HG03139 (cell line): ENCODE measurements around the gene SH3BGR.

Experiments
- ATAC-seq: cut with Tn5 transposase; IDR thresholded peaks from one replicate; pipeline ENCODE4 v1.9.1; 2021; ENCODE audit not compliant: unreplicated experiment

SH3BGR gene

GRCh38 chr21:39454949-39455668, 3.3 kb downstream of the SH3BGR start:
- ATAC-seq: no peak

- no peak for ATAC-seq
Measured at GRCh38 chr21:39456665-39457064, 4.9 kb downstream of the SH3BGR start.

GRCh38 chr21:39461419-39461818, 9.6 kb downstream of the SH3BGR start:
- ATAC-seq: peak; percentile 92

- ATAC-seq: no peak
Measured at GRCh38 chr21:39463308-39463707, 11.5 kb downstream of the SH3BGR start.

- no peak for ATAC-seq
Measured at GRCh38 chr21:39466584-39466983, 14.8 kb downstream of the SH3BGR start.

- no peak for ATAC-seq
Measured at GRCh38 chr21:39467746-39468145, 16.0 kb downstream of the SH3BGR start.

- no peak for ATAC-seq
Measured at GRCh38 chr21:39468559-39468958, 16.8 kb downstream of the SH3BGR start.

- ATAC-seq: no peak
Measured at GRCh38 chr21:39471598-39471997, 19.8 kb downstream of the SH3BGR start.

GRCh38 chr21:39472786-39473185, 21.0 kb downstream of the SH3BGR start:
- ATAC-seq: no peak

GRCh38 chr21:39474611-39475010, 22.8 kb downstream of the SH3BGR start:
- ATAC-seq: no peak

- no peak for ATAC-seq
Measured at GRCh38 chr21:39479164-39479813, 27.5 kb downstream of the SH3BGR start.

- no peak for ATAC-seq
Measured at GRCh38 chr21:39479814-39480182, 28.0 kb downstream of the SH3BGR start.

- ATAC-seq: no peak
Measured at GRCh38 chr21:39480271-39480670, 28.5 kb downstream of the SH3BGR start.

- ATAC-seq: no peak
Measured at GRCh38 chr21:39481886-39482285, 30.1 kb downstream of the SH3BGR start.

- ATAC-seq: no peak
Measured at GRCh38 chr21:39483917-39484316, 32.1 kb downstream of the SH3BGR start.

- no peak for ATAC-seq
Measured at GRCh38 chr21:39484711-39485276, 33.0 kb downstream of the SH3BGR start.

GRCh38 chr21:39489380-39489924, 37.7 kb downstream of the SH3BGR start:
- no peak for ATAC-seq

GRCh38 chr21:39499156-39499555, 47.4 kb downstream of the SH3BGR start:
- ATAC-seq: no peak

GRCh38 chr21:39502631-39503030, 50.9 kb downstream of the SH3BGR start:
- no peak for ATAC-seq

- no peak for ATAC-seq
Measured at GRCh38 chr21:39503123-39503762, 51.5 kb downstream of the SH3BGR start.

- no peak for ATAC-seq
Measured at GRCh38 chr21:39504230-39504629, 52.5 kb downstream of the SH3BGR start.

GRCh38 chr21:39510240-39510639, 58.5 kb downstream of the SH3BGR start:
- no peak for ATAC-seq
